EH (cell line): ENCODE data around the gene TKFC.
A peak's percentile ranks its signal among the peaks of the same experiment; 100 is the strongest.
"Not testable (repeated sequence)": the region's sequence is repeated elsewhere in the genome, so short reads cannot be mapped to it uniquely, and the experiment has no call there.

Experiments used
- DNase-seq: peaks from one replicate; pipeline ENCODE4 v3.0.0-alpha.2; 2015; ENCODE audit warnings: low read depth

TKFC gene

DNA sequence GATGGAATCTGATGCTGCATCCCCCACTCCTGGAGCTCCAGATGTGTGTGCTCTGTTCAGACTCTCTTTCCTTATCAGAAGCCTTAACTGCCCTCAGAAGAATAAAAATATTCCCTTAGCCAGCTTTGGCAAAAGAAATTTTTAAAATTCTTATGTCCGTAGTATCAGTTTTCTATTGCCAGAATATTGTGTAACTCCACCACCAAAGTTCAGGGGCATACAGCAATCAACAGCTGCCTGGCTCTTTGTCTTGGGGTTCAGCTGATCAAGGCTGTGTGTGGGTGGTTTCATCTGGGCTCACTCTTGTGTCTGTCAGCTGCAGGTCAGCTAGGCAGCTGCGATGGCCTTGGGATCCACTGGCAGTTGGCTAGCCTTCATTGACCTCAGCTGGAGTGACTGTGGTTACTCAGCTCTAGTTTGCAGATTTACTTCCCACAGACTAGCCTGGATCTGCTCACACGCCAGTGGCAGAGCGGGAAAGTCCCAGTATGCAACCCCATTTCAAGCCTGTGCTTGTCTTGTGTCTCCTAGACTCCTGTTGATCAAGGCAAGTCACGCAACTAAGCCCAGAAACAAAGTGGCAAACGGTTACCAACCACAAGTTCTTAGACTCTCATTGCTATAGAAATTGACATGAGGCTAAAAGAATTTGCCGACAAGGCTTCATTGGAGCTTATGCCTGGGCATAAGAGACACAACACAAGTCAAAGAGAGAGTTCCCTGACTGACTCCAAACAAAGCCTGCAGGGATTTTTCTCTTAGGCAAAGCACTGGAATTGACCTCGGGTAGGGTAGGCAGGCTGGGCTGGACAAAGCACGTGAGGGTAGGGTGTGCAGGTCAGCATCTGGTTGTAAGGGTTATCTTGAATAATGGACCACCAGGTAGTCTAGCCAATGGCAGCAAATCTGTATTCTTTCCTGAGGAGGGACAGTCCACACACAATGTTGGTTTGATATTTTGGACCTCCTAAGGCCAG lies 36.6 kb downstream of the TKFC start:
- DNase-seq, result no peak

DNA sequence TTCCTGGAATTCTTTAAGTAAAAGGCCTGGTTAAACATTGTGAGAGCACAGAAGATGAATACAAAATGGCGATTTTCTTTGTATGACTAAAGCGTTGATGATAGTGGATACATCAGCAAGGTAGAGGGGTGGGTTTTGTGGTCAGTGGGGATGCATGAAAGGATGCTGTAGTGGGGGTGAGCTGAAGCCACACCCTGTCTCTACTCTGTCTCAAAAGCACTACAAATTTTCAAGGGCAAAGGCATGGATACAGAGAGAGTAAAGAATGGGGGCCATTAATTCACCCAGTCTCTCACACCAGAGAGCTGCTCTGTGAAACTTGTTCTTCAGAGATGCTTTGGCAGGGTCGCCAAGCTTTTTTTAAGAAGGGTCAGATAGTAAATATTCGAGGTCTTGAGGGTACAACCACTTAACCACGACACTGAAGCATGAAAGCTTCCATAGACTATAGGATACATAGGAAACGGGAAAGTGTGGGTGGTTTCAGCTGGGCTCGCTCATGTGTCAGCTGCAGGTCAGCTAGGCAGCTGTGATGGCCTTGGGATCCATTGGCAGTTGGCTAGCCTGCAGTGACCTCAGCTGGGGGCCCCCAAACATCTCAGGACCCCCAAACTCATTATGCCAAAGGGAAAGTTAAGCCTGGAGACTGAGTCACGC lies 37.4 kb downstream of the TKFC start:
- DNase-seq, result no peak

DNA sequence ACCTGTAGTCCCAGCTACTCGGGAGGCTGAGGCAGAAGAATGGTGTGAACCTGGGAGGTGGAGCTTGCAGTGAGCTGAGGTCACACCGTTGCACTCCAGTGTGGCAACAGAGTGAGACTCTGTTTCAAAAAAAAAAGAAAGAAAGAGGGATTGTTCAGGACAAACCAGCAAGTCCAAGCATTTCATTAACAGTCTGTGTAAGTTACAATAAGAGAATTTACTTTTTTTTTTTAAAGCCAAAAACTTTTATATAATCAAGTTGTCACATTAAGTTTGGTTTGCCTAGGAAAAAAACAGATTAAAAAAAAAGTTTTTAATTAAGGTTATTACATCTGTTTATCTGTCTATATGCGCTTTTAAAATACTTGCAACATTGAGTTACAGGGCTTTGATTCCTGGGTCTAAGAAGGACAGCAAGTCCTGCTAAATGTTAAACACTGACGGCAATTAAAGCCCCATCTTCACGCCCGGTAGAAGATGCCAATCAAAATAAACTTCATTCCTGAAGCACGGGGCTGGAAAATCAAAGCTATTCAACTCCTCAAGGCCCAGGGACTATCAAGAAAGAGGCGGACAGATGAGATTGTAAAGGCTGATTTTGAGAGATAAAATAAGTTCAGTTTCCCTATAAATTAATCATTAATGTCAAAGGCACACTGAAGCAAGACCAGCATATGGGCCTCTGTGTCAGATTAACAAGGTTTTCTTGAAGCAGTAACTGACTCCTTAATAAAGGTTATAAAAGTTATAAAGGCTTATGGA lies 39.8 kb downstream of the TKFC start:
- DNase-seq, result no peak

DNA sequence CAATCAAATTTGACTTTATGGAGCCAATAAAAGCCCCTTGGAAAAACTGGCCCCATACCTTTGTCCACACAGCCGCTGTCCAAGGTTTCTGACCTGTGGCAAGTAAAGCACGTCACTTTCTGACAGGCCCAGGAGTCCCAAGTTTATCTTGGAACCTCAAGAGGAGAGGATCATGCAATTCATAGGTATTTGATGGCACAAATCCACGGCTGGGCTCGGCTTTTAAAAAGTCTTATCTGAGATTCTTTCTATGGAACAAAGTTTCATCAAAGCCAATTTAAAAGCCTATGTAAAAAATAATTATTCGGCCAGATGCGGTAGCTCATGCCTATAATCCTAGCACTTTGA lies 42.7 kb downstream of the TKFC start:
- DNase-seq, result no peak

DNA sequence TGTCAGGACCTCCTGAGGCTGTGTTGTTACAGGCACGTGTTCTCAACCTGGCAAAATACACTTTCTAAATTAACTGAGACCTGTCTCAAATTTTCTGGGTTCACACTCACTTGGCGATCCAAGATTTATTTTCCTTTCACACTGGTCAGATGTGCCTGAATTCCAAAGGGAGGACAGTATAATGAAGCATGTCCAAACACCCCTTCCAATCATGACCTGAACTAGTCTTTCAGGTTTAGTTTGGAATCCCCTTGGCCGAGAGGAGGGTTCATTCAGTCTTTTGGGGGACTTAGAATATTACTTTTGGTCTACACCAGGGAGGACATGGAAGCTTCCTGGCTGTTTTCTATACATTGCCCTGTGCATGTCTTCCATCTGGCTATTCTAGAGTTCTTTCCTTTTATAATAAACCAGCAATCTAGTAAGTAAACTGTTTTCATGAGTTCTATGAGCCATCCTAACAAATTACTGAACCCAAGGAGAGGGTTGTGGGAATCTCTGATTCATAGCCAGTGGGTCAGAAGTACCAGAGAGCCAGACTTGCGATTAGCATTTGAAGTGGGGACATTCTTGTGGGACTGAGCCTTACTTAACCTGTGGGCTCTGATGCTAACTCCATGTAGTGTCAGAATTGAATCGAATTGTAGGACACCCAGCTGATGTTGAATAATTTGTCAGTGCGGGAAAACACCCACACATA lies 44.6 kb downstream of the TKFC start:
- peak; percentile 61 for DNase-seq

DNA sequence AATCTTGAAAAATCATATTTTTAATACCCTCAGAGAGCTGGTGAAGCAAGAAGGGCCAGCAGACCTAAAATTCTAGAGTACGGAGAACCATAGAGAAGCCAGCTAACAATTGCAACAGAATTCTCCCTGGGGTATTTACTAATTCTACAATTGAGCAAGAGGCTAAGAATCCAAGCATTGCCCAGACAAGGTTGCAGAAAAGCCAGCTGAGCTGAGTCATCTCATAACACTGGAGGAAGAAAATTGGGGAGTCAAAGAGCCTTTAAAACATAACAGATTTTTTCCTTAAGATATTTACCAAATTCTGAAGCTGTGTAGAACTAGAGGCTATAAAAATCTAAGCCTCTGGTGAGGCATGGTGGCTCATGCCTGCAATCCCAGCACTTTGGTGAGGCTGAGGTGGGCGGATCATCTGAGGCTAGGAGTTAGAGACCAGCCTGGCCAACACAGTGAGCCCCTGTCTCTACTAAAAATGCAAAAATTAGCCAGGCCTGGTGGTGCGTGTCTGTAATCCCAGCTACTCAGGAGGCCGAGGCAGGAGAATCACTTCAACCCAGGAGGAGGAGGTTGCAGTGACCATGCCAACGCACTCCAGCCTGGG lies 45.8 kb downstream of the TKFC start:
- peak; percentile 96 for DNase-seq

DNA sequence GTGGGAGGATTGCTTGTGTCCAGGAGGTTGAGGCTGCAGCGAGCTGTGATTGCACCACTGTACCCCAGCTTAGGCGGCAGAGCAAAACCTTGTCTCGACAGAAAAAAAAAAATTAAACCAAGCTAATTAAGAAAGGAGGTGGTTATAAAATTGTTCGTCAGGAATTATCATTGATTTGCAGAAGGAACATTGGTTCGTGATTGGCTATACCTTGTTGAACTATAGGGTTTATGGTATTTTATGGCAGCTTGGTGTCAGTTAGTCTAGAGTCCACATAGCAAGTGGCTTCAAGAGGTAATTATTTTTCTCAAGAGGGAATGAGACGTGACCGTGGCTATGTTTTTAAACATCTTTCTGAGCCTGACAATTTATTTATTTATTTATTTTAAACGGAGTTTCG lies 47.9 kb downstream of the TKFC start:
- DNase-seq, result no peak

DNA sequence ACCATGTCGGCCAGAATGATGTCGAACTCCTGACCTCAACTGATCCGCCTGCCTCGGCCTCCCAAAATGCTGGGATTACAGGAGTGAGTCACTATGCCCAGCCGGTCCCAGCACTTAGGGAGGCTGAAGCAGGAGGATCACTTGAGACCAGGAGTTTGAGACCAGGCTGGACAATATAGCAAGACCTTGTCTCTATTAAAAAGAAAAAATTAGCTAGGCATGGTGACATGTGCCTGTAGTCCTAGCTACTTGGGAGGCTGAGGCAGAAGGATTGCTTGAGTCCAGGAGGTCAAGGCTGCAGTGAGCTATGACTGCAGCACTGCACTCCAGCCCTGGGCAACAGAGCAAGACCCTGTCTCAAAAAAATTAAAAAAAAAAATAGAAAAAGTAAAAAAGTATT lies 50.8 kb downstream of the TKFC start:
- DNase-seq, result not testable (repeated sequence)

DNA sequence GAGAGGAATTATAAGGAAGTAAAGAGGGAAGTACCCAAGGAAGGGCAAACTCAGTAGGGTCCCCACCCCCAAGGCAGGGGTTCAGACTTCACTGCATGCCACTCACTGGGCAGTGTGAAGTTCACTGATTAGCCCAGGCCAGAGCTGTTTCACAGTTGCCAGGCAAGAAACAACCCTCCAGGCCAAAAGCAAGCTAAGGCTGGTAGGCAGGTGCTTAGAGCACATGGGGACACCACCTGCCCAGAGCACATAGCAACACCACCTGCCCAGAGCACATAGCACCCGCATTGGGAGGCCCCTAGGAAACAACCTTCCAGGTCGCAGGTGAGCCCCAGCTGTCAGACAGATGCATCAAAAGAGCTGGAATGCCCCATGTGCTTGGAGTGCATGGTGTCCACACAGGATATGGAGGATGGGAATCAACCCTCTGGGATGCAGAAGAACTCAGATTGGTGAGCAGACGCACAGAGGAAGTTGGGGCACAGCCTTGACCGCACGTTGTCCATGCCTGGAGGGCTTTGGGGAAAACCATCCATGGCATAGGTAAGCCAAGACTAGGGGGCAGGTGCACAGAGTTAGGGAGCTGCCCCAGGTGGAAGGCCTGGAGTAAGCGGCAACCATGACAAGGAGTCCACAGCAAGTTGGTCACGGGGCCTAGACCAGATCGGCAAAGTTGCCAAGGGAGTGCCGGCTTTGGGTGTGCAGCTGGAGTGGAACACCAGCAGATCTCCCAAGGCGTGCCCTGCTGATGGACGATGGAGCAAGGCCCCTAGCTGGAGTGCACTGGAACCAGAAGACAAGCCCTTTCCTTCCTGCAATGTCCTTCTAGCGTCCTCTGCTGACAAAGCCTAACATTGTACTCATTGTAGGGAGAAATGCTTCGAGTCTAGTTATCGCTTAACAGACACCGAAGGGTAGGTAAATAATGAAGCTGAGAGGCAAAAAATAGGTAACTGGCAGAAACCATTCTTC lies 51.5 kb downstream of the TKFC start:
- DNase-seq, result no peak

DNA sequence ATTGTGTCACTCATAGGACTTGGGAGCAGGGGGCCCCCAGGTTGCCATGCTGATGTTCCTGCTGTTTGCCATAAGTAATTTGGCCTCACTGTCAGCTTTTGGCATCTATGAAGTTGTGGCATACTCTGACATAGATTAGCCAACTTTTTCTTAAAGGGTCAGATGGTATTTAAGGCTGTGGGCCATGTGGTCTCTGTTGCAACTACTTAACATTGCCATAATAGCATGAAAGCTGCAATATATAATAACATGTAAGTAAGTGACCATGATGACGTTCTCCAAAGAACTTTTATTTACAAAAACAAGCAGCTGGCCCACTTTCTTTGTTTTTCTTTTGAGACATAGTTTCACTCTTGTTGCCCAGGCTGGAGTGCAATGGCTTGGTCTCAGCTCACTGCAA lies 57.1 kb downstream of the TKFC start:
- no peak for DNase-seq

DNA sequence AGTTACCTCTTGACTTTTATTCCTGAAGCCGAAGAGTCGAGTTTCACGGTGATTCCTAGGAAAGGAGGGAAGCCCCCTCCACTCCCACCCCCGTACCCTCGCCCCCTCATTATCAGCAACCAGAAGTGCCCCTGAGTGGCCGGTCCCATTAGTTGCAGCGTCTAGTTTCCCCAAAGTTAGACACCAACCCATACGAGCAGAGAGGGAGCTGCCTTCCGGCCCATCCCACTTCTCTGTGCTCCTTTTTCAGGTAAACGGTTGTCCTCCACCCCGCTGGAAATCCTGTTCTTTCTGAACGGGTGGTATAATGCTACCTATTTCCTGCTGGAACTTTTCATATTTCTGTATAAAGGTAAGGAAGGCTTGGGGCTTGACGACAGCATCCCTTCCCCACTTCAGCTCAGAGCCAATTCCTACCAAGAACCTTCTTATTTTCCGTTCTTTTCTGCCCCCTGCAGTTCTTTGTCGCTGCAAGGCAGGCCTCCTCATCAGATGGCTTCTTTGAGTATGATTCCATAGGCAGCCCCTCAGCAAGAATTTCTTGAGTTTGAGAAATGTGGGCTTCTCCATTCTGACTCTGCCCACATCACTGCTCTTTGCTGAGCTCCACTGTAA lies 60.1 kb downstream of the TKFC start:
- peak; percentile 44 for DNase-seq
